GM12878 (cell line): ENCODE data around the gene CLIC3. TPM values are rescaled to one million over a fixed set of nuclear protein-coding genes. Genes with fewer than 3 reads are reported as not detected.

ENCODE experiments used
- ATAC-seq: fragments of 200-7000 bp; cut with Tn5 transposase; 3 replicates; pipeline ENCODE4 v1.9.1; 2020; ENCODE audit warnings: mild to moderate bottlenecking, moderate library complexity
- BruUV-seq: library from RNA; stranded (reverse); fragments of 400-500 nt; replicated peaks from 2 replicates; lab custom pipeline; 2021; lab: Mats Ljungman, UMichigan
- CTCF ChIA-PET: fragments of 300-600 bp; sonication (Branson Sonifier 250); formaldehyde crosslinking; extraction: SDS; loops from one replicate; lab custom pipeline; 2021; ENCODE audit warnings: inconsistent platforms; lab: Yijun Ruan, JAX
- POLR2A ChIA-PET: fragments of 350-600 bp; formaldehyde crosslinking; extraction: SDS; loops from one replicate; lab custom pipeline; 2021; ENCODE audit warnings: inconsistent platforms; lab: Charles Lee
- RAD21 ChIA-PET: fragments of 300-600 bp; sonication (Branson Sonifier 250); formaldehyde crosslinking; loops from one replicate; lab custom pipeline; 2023; ENCODE audit warnings: antibody characterized with exemption; ENCODE audit not compliant: unreplicated experiment; lab: Charles Lee
- SMC1A ChIA-PET: fragments of 300-600 bp; sonication (Branson Sonifier 250); formaldehyde crosslinking; loops from one replicate; lab custom pipeline; 2023; ENCODE audit not compliant: unreplicated experiment, uncharacterized antibody; lab: Charles Lee
- DNase-seq: peaks from one replicate; pipeline ENCODE4 v3.0.0-alpha.2; 2011; ENCODE audit warnings: low read depth, low spot score
- FAIRE-seq: peaks from 3 replicates; lab custom pipeline; 2011; peaks lifted over from hg19 to GRCh38; lab: Jason Lieb, UNC
- H2AFZ ChIP-seq: 2 replicates; pipeline ENCODE4 v1.6.0; 2011; ENCODE audit warnings: low read depth, low read length, control low read depth; ENCODE audit not compliant: control insufficient read depth
- H3K27ac ChIP-seq: 2 replicates; pipeline ENCODE4 v1.5.1; 2011; ENCODE audit warnings: control low read depth; ENCODE audit not compliant: control insufficient read depth, insufficient read depth
- H3K27me3 ChIP-seq, 2 experiments: replicated peaks in 1 of 2; 2 replicates each; pipeline versions ENCODE4 v1.6.0 to v1.6.1; 2011; ENCODE audit warnings: low read length in 1 of 2; ENCODE audit not compliant: control insufficient read depth in 2 of 2, insufficient read depth in 2 of 2
- H3K36me3 ChIP-seq, 2 experiments: 2 replicates each; pipeline ENCODE4 v1.5.1; 2011; ENCODE audit warnings: low read length in 1 of 2; ENCODE audit not compliant: control insufficient read depth in 2 of 2, insufficient read depth in 2 of 2
- H3K4me1 ChIP-seq: 2 replicates; pipeline ENCODE4 v1.6.1; 2011; ENCODE audit warnings: mild to moderate bottlenecking, low read length, moderate library complexity, mixed read lengths; ENCODE audit not compliant: control insufficient read depth, insufficient read depth
- H3K4me2 ChIP-seq: 2 replicates; pipeline ENCODE4 v1.6.0; 2011; ENCODE audit warnings: control low read depth; ENCODE audit not compliant: control insufficient read depth, insufficient read depth
- H3K4me3 ChIP-seq: fragments of 200-600 bp; sonication (generic); 2 replicates; pipeline ENCODE4 v1.5.1; 2016
- H3K79me2 ChIP-seq: 2 replicates; pipeline ENCODE4 v1.6.0; 2011; ENCODE audit warnings: low read length; ENCODE audit not compliant: control insufficient read depth, insufficient read depth
- H3K9ac ChIP-seq: 2 replicates; pipeline ENCODE4 v1.8.0; 2011; ENCODE audit warnings: low read length, control low read depth, mixed read lengths; ENCODE audit not compliant: control insufficient read depth, insufficient read depth
- H3K9me3 ChIP-seq: replicated peaks from 3 replicates; pipeline ENCODE4 v1.5.1; 2011; ENCODE audit warnings: mild to moderate bottlenecking, low read length; ENCODE audit not compliant: control insufficient read depth, insufficient read depth
- H4K20me1 ChIP-seq: 2 replicates; pipeline ENCODE4 v1.6.0; 2011; ENCODE audit not compliant: control insufficient read depth, insufficient read depth
- CBX5 ChIP-seq: sonication (generic); IDR thresholded peaks from 2 replicates; pipeline ENCODE4 v1.6.1; 2016; ENCODE audit warnings: low read depth, moderate library complexity, mild to moderate bottlenecking, inconsistent platforms
- FOS ChIP-seq: IDR thresholded peaks from 3 replicates; pipeline ENCODE4 v1.6.1; 2011; ENCODE audit warnings: borderline replicate concordance; ENCODE audit not compliant: insufficient read length; ENCODE audit errors: extremely low read depth
- FOXM1 ChIP-seq: IDR thresholded peaks from 2 replicates; pipeline ENCODE4 v1.6.1; 2012; ENCODE audit warnings: low read depth, mild to moderate bottlenecking, inconsistent platforms, low read length, moderate library complexity
- HDAC6 ChIP-seq: fragments of 200-600 bp; sonication (generic); IDR thresholded peaks from one replicate; pipeline ENCODE4 v1.8.0; 2017; ENCODE audit warnings: antibody characterized with exemption; ENCODE audit not compliant: unreplicated experiment
- MYB ChIP-seq: fragments of 150-350 bp; IDR thresholded peaks from 2 replicates; pipeline ENCODE4 v1.6.1; 2014; ENCODE audit warnings: mild to moderate bottlenecking, low read depth, low read length, borderline replicate concordance
- NR2C2 ChIP-seq: IDR thresholded peaks from 2 replicates; pipeline ENCODE4 v1.6.1; 2011; ENCODE audit warnings: borderline replicate concordance, low read depth; ENCODE audit not compliant: control insufficient read depth, insufficient read length
- PML ChIP-seq: IDR thresholded peaks from 2 replicates; pipeline ENCODE4 v1.6.1; 2012; ENCODE audit warnings: low read length, inconsistent platforms
- RFX5 ChIP-seq: IDR thresholded peaks from 2 replicates; pipeline ENCODE4 v1.6.1; 2011; ENCODE audit warnings: low read depth, low read length, improper control_type of control experiment
- SMAD1 ChIP-seq: fragments of 450-650 bp; IDR thresholded peaks from 2 replicates; pipeline ENCODE4 v1.6.1; 2018; ENCODE audit warnings: mild to moderate bottlenecking, low read depth; ENCODE audit not compliant: partially characterized antibody
- TARDBP ChIP-seq: IDR thresholded peaks from 2 replicates; pipeline ENCODE4 v1.6.1; 2016; ENCODE audit warnings: borderline replicate concordance
- TCF12 ChIP-seq: IDR thresholded peaks from 2 replicates; pipeline ENCODE4 v1.6.1; 2011; ENCODE audit warnings: low read depth, mild to moderate bottlenecking, low read length
- YY1 ChIP-seq: IDR thresholded peaks from 2 replicates; pipeline ENCODE4 v1.6.1; 2011; ENCODE audit warnings: low read depth, mild to moderate bottlenecking, low read length
- WGBS: methylation state at CpG from one replicate; pipeline ENCODE4 v1.1.6; 2016; ENCODE audit warnings: low lambda C conversion rate; ENCODE audit not compliant: insufficient replicate concordance, insufficient coverage; ENCODE audit errors: missing lambda C conversion rate; 5-methylcytosine and 5-hydroxymethylcytosine counted together
- in situ Hi-C: fragments of 300-500 bp; cut with MboI; formaldehyde crosslinking; loops from 9 replicates; pipeline ENCODE4 v1.14.3; 2018; ENCODE audit warnings: mixed read lengths
- intact Hi-C: fragments of 100-400 bp; cut with micrococcal nuclease; formaldehyde crosslinking; loops from one replicate; pipeline ENCODE4 v1.14.2; 2022; ENCODE audit not compliant: unreplicated experiment
- polyA plus RNA-seq, 11 experiments: library from polyadenylated mRNA; depleted of rRNA in 4 of 11; unstranded in 6 of 11; stranded (reverse) in 5 of 11; fragments of >200 nt; fragmentation: Nextera tagmentation in 4 of 11; fragmentation: Illumina TruSeq in 1 of 11; extraction: Ambion mirVana in 4 of 11; extraction: Trizol in 1 of 11; gene quantifications; 1 replicate in 1 of 11; 2 replicates in 10 of 11; pipeline versions ENCODE4 v1.2.1 to v1.2.3, GENCODE V29; 2011 to 2016; ENCODE audit warnings: inconsistent platforms in 2 of 11, missing spikeins in 2 of 11, low read depth in 1 of 11
- total RNA-seq, 4 experiments: library from RNA; depleted of rRNA in 3 of 4; stranded (reverse); fragments of >200 nt in 3 of 4; fragmentation: Illumina TruSeq in 1 of 4; extraction: Trizol in 1 of 4; gene quantifications; 2 replicates each; pipeline versions ENCODE4 v1.2.1 to v1.2.3, GENCODE V29; 2013 to 2021
- TF ChIP-seq, protein P1 (sequence below): fragments of 450-650 bp; IDR thresholded peaks from 2 replicates; pipeline ENCODE4 v1.6.1; 2017; ENCODE audit warnings: antibody characterized with exemption, mild to moderate bottlenecking, moderate library complexity
- TF ChIP-seq, protein P2 (sequence below): fragments of 450-650 bp; IDR thresholded peaks from 2 replicates; pipeline ENCODE4 v1.6.1; 2017; ENCODE audit warnings: mild to moderate bottlenecking, moderate library complexity
- TF ChIP-seq, protein P3 (sequence below): IDR thresholded peaks from 2 replicates; pipeline ENCODE4 v1.6.1; 2012; ENCODE audit warnings: low read depth, low read length, improper control_type of control experiment
- TF ChIP-seq, protein P4 (sequence below): IDR thresholded peaks from 2 replicates; pipeline ENCODE4 v1.6.1; 2012; ENCODE audit warnings: low read depth, low read length, improper control_type of control experiment

CLIC3 gene
- total and polyA plus RNA-seq, 10 of the 15 experiments (the other 5 are each of a cell fraction or from before 2014, with no cell fraction given) = 0.31 TPM; not detected in 9

DNA sequence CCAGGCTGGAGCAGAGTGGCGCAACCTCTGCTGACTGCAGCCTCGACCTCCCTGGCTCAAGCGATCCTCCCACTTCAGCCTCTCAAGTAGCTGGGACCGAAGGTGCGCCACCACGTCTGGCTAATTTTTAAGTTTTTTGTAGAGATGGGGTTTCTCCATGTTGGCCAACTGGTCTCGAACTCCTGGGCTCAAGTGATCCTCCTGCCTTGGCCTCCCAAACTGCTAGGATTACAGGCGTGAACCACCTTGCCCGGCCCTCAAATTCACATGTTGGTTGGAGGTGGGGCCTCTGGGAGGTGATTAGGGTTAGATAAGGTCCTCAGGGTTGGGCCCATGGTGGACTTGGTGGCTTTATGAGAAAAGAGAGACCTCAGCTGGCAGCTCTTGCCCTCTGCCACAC is 34.2 kb downstream of the CLIC3 start:
- in situ Hi-C loops = no loop called here
- CTCF ChIA-PET = interaction anchor here (1.4 kb wide), 1 partner anchor 17 kb away, joined by 3 read pairs; the partner anchor contains the start of genes C8G and FBXW5
- H3K4me1 ChIP-seq = peaks cover 7% of the 10 kb centered on the region
- TF ChIP-seq YY1 (no peak), PML (no peak), MYB (no peak), CBX5 (no peak), TARDBP (no peak), HDAC6 (no peak), TCF12 (no peak), RFX5 (no peak), SMAD1 (no peak), FOXM1 (no peak), NR2C2 (no peak), FOS (no peak)
- TF ChIP-seq, protein P1, sequence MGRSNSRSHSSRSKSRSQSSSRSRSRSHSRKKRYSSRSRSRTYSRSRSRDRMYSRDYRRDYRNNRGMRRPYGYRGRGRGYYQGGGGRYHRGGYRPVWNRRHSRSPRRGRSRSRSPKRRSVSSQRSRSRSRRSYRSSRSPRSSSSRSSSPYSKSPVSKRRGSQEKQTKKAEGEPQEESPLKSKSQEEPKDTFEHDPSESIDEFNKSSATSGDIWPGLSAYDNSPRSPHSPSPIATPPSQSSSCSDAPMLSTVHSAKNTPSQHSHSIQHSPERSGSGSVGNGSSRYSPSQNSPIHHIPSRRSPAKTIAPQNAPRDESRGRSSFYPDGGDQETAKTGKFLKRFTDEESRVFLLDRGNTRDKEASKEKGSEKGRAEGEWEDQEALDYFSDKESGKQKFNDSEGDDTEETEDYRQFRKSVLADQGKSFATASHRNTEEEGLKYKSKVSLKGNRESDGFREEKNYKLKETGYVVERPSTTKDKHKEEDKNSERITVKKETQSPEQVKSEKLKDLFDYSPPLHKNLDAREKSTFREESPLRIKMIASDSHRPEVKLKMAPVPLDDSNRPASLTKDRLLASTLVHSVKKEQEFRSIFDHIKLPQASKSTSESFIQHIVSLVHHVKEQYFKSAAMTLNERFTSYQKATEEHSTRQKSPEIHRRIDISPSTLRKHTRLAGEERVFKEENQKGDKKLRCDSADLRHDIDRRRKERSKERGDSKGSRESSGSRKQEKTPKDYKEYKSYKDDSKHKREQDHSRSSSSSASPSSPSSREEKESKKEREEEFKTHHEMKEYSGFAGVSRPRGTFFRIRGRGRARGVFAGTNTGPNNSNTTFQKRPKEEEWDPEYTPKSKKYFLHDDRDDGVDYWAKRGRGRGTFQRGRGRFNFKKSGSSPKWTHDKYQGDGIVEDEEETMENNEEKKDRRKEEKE = no peak
- TF ChIP-seq, protein P2, sequence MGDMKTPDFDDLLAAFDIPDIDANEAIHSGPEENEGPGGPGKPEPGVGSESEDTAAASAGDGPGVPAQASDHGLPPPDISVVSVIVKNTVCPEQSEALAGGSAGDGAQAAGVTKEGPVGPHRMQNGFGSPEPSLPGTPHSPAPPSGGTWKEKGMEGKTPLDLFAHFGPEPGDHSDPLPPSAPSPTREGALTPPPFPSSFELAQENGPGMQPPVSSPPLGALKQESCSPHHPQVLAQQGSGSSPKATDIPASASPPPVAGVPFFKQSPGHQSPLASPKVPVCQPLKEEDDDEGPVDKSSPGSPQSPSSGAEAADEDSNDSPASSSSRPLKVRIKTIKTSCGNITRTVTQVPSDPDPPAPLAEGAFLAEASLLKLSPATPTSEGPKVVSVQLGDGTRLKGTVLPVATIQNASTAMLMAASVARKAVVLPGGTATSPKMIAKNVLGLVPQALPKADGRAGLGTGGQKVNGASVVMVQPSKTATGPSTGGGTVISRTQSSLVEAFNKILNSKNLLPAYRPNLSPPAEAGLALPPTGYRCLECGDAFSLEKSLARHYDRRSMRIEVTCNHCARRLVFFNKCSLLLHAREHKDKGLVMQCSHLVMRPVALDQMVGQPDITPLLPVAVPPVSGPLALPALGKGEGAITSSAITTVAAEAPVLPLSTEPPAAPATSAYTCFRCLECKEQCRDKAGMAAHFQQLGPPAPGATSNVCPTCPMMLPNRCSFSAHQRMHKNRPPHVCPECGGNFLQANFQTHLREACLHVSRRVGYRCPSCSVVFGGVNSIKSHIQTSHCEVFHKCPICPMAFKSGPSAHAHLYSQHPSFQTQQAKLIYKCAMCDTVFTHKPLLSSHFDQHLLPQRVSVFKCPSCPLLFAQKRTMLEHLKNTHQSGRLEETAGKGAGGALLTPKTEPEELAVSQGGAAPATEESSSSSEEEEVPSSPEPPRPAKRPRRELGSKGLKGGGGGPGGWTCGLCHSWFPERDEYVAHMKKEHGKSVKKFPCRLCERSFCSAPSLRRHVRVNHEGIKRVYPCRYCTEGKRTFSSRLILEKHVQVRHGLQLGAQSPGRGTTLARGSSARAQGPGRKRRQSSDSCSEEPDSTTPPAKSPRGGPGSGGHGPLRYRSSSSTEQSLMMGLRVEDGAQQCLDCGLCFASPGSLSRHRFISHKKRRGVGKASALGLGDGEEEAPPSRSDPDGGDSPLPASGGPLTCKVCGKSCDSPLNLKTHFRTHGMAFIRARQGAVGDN = no peak
- TF ChIP-seq, protein P3, sequence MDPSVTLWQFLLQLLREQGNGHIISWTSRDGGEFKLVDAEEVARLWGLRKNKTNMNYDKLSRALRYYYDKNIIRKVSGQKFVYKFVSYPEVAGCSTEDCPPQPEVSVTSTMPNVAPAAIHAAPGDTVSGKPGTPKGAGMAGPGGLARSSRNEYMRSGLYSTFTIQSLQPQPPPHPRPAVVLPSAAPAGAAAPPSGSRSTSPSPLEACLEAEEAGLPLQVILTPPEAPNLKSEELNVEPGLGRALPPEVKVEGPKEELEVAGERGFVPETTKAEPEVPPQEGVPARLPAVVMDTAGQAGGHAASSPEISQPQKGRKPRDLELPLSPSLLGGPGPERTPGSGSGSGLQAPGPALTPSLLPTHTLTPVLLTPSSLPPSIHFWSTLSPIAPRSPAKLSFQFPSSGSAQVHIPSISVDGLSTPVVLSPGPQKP = no peak
- TF ChIP-seq, protein P4, sequence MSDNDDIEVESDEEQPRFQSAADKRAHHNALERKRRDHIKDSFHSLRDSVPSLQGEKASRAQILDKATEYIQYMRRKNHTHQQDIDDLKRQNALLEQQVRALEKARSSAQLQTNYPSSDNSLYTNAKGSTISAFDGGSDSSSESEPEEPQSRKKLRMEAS = no peak

More for the DNA sequence above, 34.2 kb downstream of the CLIC3 start:
- ATAC-seq (no peak), DNase-seq (no peak), FAIRE-seq (no peak)
- Histone ChIP-seq H2AFZ (no peak overlapping the region), H3K27ac (no peak overlapping the region), H3K27me3 (no peaks in the 10 kb centered on the region), H3K4me2 (no peak overlapping the region), H3K9ac (no peak overlapping the region), H3K9me3 (no peaks in the 10 kb centered on the region), H3K79me2 (no peaks in the 10 kb centered on the region), H4K20me1 (no peaks in the 10 kb centered on the region; the same call in 1 of the 2 replicates), H3K4me3 (no peak overlapping the region), H3K36me3 (no peaks in the 10 kb centered on the region)
- POLR2A ChIA-PET = no interaction called here
- no TSS peak for BruUV-seq
- SMC1A ChIA-PET = no interaction called here
- intact Hi-C loops = no loop called here
- 50% methylated on average over 9 of the region's 9 CpGs for WGBS
- RAD21 ChIA-PET = no interaction called here
